T-helper 2 cell treated with Interferon-gamma antibody and Interleukin-4, amounts not matched to agents 100 ng/mL and 5 ng/mL, for 36 hours (primary cell): ENCODE measurements around the gene SCARF1. TPM values are rescaled to one million over a fixed set of nuclear protein-coding genes. Genes with fewer than 3 reads are reported as not detected.

Source experiments
- intact Hi-C: fragments of 100-400 bp; cut with micrococcal nuclease; formaldehyde crosslinking; loops from one replicate; pipeline ENCODE4 v1.15.1; 2023
- total RNA-seq: library from RNA; stranded (reverse); gene quantifications from 2 replicates; pipeline ENCODE4 v1.2.3, GENCODE V29; 2022

The SCARF1 gene
- total RNA-seq, 1 donor from 2014 or later: 1.1 TPM

GRCh38 chr17:1648963-1649843 is 3.7 kb upstream of the SCARF1 start:
- intact Hi-C loops: loop anchor here (1.0 to 10.0 kb wide), 7 partner anchors 20 to 447 kb away; partner anchors contain the start of genes CRK, OVCA2 and PRPF8

- intact Hi-C loops: loop anchor here (2.0 to 10.0 kb wide), 5 partner anchors 36 to 446 kb away; partner anchors contain the start of genes CRK, OVCA2 and PRPF8
These were observed 2.8 kb upstream of the SCARF1 start for GRCh38 chr17:1648173-1648962.

DNA sequence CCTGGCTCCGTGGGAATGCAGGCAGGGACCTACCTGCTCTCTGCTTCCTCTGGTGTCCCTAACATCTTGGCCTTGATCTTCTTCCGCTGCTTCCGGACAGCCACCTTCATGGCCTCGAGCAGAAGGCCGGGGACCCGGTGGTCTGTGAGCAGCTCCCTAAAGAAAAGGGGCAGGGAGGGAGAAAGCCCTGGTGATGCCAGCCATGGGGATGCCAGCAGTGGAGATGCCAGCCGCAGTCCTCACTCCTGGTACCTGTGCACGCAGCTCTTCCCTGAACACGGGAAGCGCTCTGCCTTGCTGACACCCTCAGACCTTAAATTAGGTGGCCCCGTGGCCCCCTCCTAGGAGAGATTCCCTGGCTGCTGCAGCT is 2.3 kb upstream of the SCARF1 start:
- intact Hi-C loops: loop anchor here (2.0 to 10.0 kb wide), 5 partner anchors 37 to 445 kb away; partner anchors contain the start of genes CRK, OVCA2 and PRPF8

- intact Hi-C loops: loop anchor here (5.0 to 10.0 kb wide), 4 partner anchors 192 to 444 kb away; partner anchors contain the start of genes CRK and OVCA2
These were observed 805 bp upstream of the SCARF1 start for GRCh38 chr17:1646199-1646875.

GRCh38 chr17:1644493-1645206 is 882 bp downstream of the SCARF1 start:
- intact Hi-C loops: loop anchor here (5.0 to 10.0 kb wide), 4 partner anchors 190 to 442 kb away; partner anchors contain the start of genes CRK and OVCA2

DNA sequence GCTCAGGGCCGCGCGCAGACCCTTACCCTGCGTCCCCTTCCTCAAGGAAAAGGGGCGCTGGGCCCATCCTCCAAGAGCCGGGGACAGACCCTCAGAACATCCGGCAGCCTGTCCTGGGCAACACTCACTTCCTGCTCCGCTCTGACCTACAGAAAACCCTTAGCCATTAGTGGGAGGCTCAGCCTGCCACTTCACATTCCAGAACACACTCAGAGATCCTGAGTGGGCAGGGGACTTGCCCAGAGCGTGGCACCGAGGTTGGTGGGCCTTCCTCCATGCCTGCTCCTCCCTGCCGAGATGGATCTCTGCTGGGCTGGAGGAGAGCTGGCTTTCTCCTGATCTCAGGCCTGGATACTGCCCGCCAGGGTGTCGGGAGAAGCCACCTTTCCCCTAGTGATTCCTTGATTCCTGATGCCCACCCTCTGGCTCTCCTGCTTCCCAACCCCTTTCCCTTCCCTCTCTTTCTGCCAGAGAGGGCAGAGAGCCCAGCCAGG is 1.5 kb downstream of the SCARF1 start:
- intact Hi-C loops: loop anchor here (10.0 kb wide), 3 partner anchors 189 to 401 kb away; partner anchors contain the start of genes CRK and OVCA2

- intact Hi-C loops: loop anchor here (10.0 kb wide), 3 partner anchors 189 to 401 kb away; partner anchors contain the start of genes CRK and OVCA2
These were observed 2.1 kb downstream of the SCARF1 start for GRCh38 chr17:1643293-1643998.

- intact Hi-C loops: loop anchor here (10.0 kb wide), 3 partner anchors 186 to 404 kb away; partner anchors contain the start of genes CRK and OVCA2
These were observed 4.5 kb downstream of the SCARF1 start for GRCh38 chr17:1641065-1641403.

DNA sequence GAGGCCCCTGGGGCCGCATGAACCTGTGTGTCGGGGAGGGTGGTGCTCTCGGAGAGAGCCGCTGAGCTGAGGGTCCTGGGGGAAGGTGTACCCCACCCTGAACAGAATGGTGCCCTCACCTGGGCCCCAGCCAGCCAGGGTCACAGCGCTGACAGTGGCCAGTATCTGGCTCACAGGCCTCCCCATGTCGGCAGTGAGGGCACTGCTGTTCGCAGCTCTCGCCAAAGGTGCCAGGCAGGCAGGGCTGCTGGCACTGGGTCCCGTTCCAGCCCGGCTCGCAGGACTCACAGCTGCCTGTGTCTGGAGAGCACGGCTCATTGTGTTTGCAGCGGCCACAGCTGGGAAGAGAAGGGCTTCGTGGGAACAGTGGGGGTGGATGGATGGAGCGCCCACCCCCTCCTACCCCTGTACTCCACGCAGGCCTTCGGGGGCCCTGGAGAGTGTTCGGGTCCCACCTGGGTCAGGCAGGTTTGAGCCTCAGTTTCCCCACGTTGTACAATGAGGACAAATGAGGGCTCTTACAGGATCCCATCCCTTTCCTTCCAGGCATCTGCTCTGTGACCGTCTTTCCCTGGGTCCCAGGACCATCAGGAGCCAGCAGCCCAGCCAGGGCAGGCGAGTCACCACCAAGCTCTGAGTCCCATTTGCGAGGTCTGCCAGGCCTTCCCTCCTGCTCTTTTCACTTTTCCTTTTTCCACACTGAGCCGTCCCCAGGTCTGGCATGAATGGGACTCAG is 5.0 kb downstream of the SCARF1 start:
- intact Hi-C loops: loop anchor here (10.0 kb wide), 3 partner anchors 186 to 404 kb away; partner anchors contain the start of genes CRK and OVCA2

GRCh38 chr17:1639549-1640180 is 5.9 kb downstream of the SCARF1 start:
- intact Hi-C loops: loop anchor here (10.0 kb wide), 3 partner anchors 185 to 405 kb away; partner anchors contain the start of genes CRK and OVCA2

DNA sequence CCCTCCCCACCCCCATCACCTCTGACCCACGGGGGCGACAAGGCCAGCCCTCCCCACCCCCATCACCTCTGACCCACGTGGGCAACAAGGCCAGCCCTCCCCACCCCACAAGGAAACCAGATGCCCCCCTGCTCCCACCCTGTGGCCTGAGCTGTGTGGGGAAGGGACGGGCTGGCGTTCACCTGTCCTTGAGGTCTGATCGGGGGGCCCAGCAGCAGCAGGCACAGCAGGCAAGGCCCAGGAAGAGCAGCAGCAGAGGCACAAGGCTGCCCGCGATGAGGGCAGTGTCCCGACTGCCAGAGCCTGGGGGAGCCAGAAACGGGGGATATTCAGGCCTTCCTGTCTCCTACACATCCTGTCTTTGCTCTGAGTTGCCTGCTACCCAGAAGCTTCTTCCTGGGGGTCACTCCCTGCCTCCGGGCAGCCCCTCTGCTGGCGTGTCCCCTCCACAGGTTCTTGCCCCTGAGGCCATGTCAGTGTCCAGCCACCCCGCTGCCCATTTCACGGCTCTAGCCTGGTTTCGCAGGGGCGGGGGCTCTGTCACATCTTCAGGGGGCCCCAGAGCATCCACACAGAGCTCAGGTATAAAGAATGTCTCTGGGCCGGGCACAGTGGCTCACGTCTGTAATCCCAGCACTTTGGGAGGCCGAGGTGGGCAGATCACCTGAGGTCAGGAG is 6.8 kb downstream of the SCARF1 start:
- intact Hi-C loops: no loop called here

- intact Hi-C loops: no loop called here
These were observed 7.4 kb downstream of the SCARF1 start for GRCh38 chr17:1638171-1638590.

- intact Hi-C loops: no loop called here
These were observed 8.7 kb downstream of the SCARF1 start for GRCh38 chr17:1636732-1637285.

GRCh38 chr17:1635675-1636465 is 9.7 kb downstream of the SCARF1 start:
- intact Hi-C loops: no loop called here

DNA sequence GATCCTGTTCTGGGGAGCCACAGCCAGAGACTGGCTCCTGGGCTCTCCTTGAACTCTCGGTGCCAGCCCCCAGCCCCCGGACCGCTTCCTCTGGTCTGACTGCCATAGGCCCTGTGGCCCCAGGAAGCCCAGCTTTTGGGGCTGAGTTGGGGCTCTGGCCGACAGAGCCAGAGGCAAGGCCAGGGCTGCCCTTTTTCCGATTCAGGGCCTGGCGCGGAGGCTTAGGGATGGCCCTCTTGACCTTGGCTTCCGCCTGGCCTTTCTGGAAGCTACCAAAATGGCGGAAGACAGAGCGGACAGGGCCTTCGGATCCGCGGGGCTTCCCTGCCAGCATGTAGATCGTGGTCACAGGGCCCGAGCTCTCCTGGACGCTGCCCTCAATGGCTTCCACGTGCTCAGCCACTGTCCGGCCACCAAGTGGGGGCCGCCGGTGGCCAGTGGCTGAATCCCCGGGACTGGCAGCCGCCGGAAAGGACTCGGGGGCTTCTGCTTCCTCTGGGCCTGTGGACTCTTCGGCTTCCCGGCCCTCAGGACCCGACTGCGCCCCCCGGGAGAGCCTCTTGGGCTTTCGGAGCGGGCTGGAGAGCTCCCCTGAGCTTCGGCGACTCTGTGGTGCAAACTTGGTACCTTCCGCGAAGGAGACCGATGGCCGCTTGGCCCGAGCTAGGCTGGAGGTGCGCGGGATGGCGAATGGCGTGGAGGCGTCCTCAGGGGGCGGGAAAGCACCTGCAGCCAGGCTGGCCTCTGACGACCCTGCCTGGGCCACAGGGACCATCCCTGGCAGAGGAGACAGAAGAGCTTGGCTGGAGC is 10.5 kb downstream of the SCARF1 start:
- intact Hi-C loops: no loop called here

DNA sequence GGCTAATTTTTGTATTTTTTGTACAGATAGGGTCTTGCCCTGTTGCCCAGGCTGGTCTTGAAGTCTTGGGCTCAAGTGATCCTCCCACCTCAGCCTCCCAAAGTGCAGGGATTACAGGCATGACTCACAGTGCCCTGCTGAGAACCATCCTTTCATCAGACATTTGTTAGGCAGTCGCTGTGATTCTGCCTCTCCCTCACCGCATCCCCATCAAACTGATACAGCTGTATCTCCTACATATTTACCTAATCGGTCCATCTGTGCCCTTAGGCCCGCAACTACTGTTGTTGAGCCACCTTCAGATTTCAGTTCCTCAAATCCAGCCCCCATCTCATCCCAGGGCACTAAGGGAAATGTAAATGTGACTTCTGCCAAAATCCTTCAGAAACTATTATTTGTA is 14.9 kb downstream of the SCARF1 start:
- intact Hi-C loops: no loop called here
